HepG2 (cell line): ENCODE measurements around the gene LGI4. TPM values are rescaled to one million over a fixed set of nuclear protein-coding genes. Genes with fewer than 3 reads are reported as not detected.

Experiments
- CAMTA2 ChIP-seq: sonication (generic); formaldehyde crosslinking; IDR thresholded peaks from 2 replicates; pipeline ENCODE4 v1.4.0; 2020; ENCODE audit warnings: mild to moderate bottlenecking, missing genetic modification reagents, borderline replicate concordance
- CBX1 ChIP-seq: IDR thresholded peaks from one replicate; pipeline ENCODE4 v1.6.1; 2016; ENCODE audit warnings: antibody characterized with exemption, low read depth
- CCAR2 ChIP-seq: fragments of 200-400 bp; formaldehyde crosslinking; optimal IDR thresholded peaks from 2 replicates; pipeline ENCODE3; 2018; ENCODE audit warnings: low read depth, mild to moderate bottlenecking, low read length, moderate library complexity
- DBP ChIP-seq: sonication (generic); formaldehyde crosslinking; IDR thresholded peaks from 2 replicates; pipeline ENCODE4 v1.4.0; 2020; ENCODE audit warnings: missing genetic modification reagents; ENCODE audit errors: not compliant biosample characterization
- EP300 ChIP-seq, 3 experiments: sonication (generic) in 1 of 3; formaldehyde crosslinking in 1 of 3; IDR thresholded peaks; 2 replicates each; pipeline versions ENCODE4 v1.5.1 to v1.6.1; 2011 to 2020; ENCODE audit warnings: low read depth in 2 of 3, low read length in 2 of 3, borderline replicate concordance in 1 of 3, improper control_type of control experiment in 1 of 3, mild to moderate bottlenecking in 1 of 3, missing genetic modification reagents in 1 of 3, moderate library complexity in 1 of 3
- FOXC1 ChIP-seq: sonication (generic); formaldehyde crosslinking; IDR thresholded peaks from 2 replicates; pipeline ENCODE4 v1.8.0; 2022; ENCODE audit warnings: mild to moderate bottlenecking, missing genetic modification reagents, borderline replicate concordance
- FUBP1 ChIP-seq: sonication (generic); formaldehyde crosslinking; IDR thresholded peaks from 2 replicates; pipeline ENCODE4 v1.5.1; 2020; ENCODE audit warnings: missing genetic modification reagents, mild to moderate bottlenecking, borderline replicate concordance
- JDP2 ChIP-seq: sonication (generic); formaldehyde crosslinking; IDR thresholded peaks from 2 replicates; pipeline ENCODE4 v1.8.1; 2022; ENCODE audit warnings: missing genetic modification reagents, borderline replicate concordance
- PCBP1 ChIP-seq: fragments of 200-400 bp; formaldehyde crosslinking; IDR thresholded peaks from 2 replicates; pipeline ENCODE4 v1.6.1; 2017; ENCODE audit warnings: mild to moderate bottlenecking, low read depth, low read length, borderline replicate concordance
- SETDB1 ChIP-seq: sonication (generic); formaldehyde crosslinking; IDR thresholded peaks from 2 replicates; pipeline ENCODE4 v1.5.1; 2020; ENCODE audit warnings: missing genetic modification reagents, mild to moderate bottlenecking, borderline replicate concordance
- SMARCE1 ChIP-seq: fragments of 450-650 bp; IDR thresholded peaks from 2 replicates; pipeline ENCODE4 v1.6.1; 2017; ENCODE audit warnings: borderline replicate concordance
- TBP ChIP-seq: sonication (generic); formaldehyde crosslinking; IDR thresholded peaks from 2 replicates; pipeline ENCODE4 v1.5.0; 2020; ENCODE audit warnings: missing genetic modification reagents
- TRIM24 ChIP-seq: sonication (generic); formaldehyde crosslinking; IDR thresholded peaks from 2 replicates; pipeline ENCODE4 v1.8.0; 2022; ENCODE audit warnings: mild to moderate bottlenecking, missing genetic modification reagents
- ZBTB33 ChIP-seq: sonication (generic); formaldehyde crosslinking; IDR thresholded peaks from 2 replicates; pipeline ENCODE4 v1.4.0; 2020; ENCODE audit warnings: missing genetic modification reagents
- ZBTB34 ChIP-seq: sonication (generic); formaldehyde crosslinking; IDR thresholded peaks from 2 replicates; pipeline ENCODE4 v1.8.0; 2022; ENCODE audit warnings: mild to moderate bottlenecking, missing genetic modification reagents
- ZFX ChIP-seq: sonication (generic); formaldehyde crosslinking; IDR thresholded peaks from 2 replicates; pipeline ENCODE4 v1.4.0; 2020; ENCODE audit warnings: mild to moderate bottlenecking, low read depth, missing genetic modification reagents, moderate library complexity
- ZNF10 ChIP-seq: sonication (generic); formaldehyde crosslinking; IDR thresholded peaks from 2 replicates; pipeline ENCODE4 v1.4.0; 2020; ENCODE audit warnings: mild to moderate bottlenecking, low read depth, missing genetic modification reagents, borderline replicate concordance
- ZNF224 ChIP-seq: sonication (generic); formaldehyde crosslinking; IDR thresholded peaks from 2 replicates; pipeline ENCODE4 v1.5.0; 2020; ENCODE audit warnings: mild to moderate bottlenecking, missing genetic modification reagents
- ZNF235 ChIP-seq: sonication (generic); formaldehyde crosslinking; IDR thresholded peaks from 2 replicates; pipeline ENCODE4 v1.8.1; 2023; ENCODE audit warnings: mild to moderate bottlenecking, missing genetic modification reagents, borderline replicate concordance
- ZNF678 ChIP-seq: sonication (generic); formaldehyde crosslinking; IDR thresholded peaks from 2 replicates; pipeline ENCODE4 v1.4.0; 2020; ENCODE audit warnings: mild to moderate bottlenecking, missing genetic modification reagents
- ZNF761 ChIP-seq: sonication (generic); formaldehyde crosslinking; conservative IDR thresholded peaks from 2 replicates; pipeline ENCODE4 v1.4.0; 2020; ENCODE audit warnings: mild to moderate bottlenecking, missing genetic modification reagents
- ZNF784 ChIP-seq: sonication (generic); formaldehyde crosslinking; IDR thresholded peaks from 2 replicates; pipeline ENCODE4 v1.5.1; 2020; ENCODE audit warnings: missing genetic modification reagents, mild to moderate bottlenecking, borderline replicate concordance
- ZNF841 ChIP-seq: sonication (generic); formaldehyde crosslinking; IDR thresholded peaks from 2 replicates; pipeline ENCODE4 v1.8.1; 2023; ENCODE audit warnings: missing genetic modification reagents, borderline replicate concordance
- ZSCAN20 ChIP-seq: sonication (generic); formaldehyde crosslinking; IDR thresholded peaks from 2 replicates; pipeline ENCODE4 v1.4.0; 2020; ENCODE audit warnings: missing genetic modification reagents, mild to moderate bottlenecking, borderline replicate concordance
- polyA plus RNA-seq, 8 experiments: library from polyadenylated mRNA; depleted of rRNA in 3 of 8; stranded (reverse) in 7 of 8; unstranded in 1 of 8; fragments of >200 nt; fragmentation: Illumina TruSeq in 4 of 8; extraction: Trizol in 4 of 8; gene quantifications; 2 replicates each; pipeline versions ENCODE4 v1.2.1 to v1.2.3, GENCODE V29; 2011 to 2016; ENCODE audit warnings: low read depth in 4 of 8, missing spikeins in 1 of 8, mixed read lengths in 1 of 8; ENCODE audit not compliant: insufficient read depth in 1 of 8
- total RNA-seq, 5 experiments: library from RNA; depleted of rRNA; stranded (reverse); fragments of >200 nt; fragmentation: Illumina TruSeq; extraction: Trizol; gene quantifications; 2 replicates each; pipeline ENCODE4 v1.2.3, GENCODE V29; 2016; ENCODE audit warnings: low read depth in 1 of 5

The LGI4 gene
- total and polyA plus RNA-seq, 2 of the 13 experiments (the other 11 are each of a cell fraction or from before 2014, with no cell fraction given) = 2.8 TPM; not detected in 1

- TF ChIP-seq ZFX (CRISPR knock-in tag) = peak; percentile 62
- no peak for TF ChIP-seq PCBP1
- no peak for TF ChIP-seq ZNF841
- no peak for TF ChIP-seq JDP2
- no peak for TF ChIP-seq ZNF761 (CRISPR knock-in tag)
- no peak for TF ChIP-seq ZBTB33 (CRISPR knock-in tag)
- no peak for TF ChIP-seq CCAR2
- TF ChIP-seq ZNF10 = no peak
- no peak for TF ChIP-seq ZSCAN20 (CRISPR knock-in tag)
- no peak for TF ChIP-seq FUBP1 (CRISPR knock-in tag)
- no peak for TF ChIP-seq ZNF678
- no peak for TF ChIP-seq ZNF784 (CRISPR knock-in tag)
- no peak for TF ChIP-seq TRIM24 (CRISPR knock-in tag)
- no peak for TF ChIP-seq SETDB1 (CRISPR knock-in tag)
- TF ChIP-seq SMARCE1 = no peak
- peak in 1 of 2 experiments; percentile 70; a peak in 2 of 4 replicates for TF ChIP-seq EP300 (IDR thresholded peaks at IDR 0.05; ENCODE audit: low read depth in 2 of 2, low read length in 2 of 2)
- peak; percentile 69; the same call in 1 of the 2 replicates for TF ChIP-seq EP300 (CRISPR knock-in tag; IDR thresholded peaks at IDR 0.05; ENCODE audit: borderline replicate concordance)
- TF ChIP-seq ZBTB34 (CRISPR knock-in tag) = no peak
- TF ChIP-seq CAMTA2 (CRISPR knock-in tag) = no peak
- no peak for TF ChIP-seq ZNF235 (CRISPR knock-in tag)
- TF ChIP-seq FOXC1 (CRISPR knock-in tag) = no peak
- TF ChIP-seq TBP (CRISPR knock-in tag) = no peak
- no peak for TF ChIP-seq ZNF224 (CRISPR knock-in tag)
- no peak for TF ChIP-seq DBP (CRISPR knock-in tag)
- no peak for TF ChIP-seq CBX1
Measured at GRCh38 chr19:35107545-35107944, 27.3 kb downstream of the LGI4 start (continued).
